Neural cell (in vitro differentiated cells): ENCODE measurements around the gene DRD2. TPM values are rescaled to one million over a fixed set of nuclear protein-coding genes. Genes with fewer than 3 reads are reported as not detected.

Source experiments
- H2AFZ ChIP-seq: fragments of 200-600, 300-800 bp; sonication (generic), shearing (Covaris generic); 2 replicates; pipeline ENCODE4 v1.6.0; 2014; ENCODE audit warnings: low read depth, mild to moderate bottlenecking, antibody characterized with exemption, low read length, moderate library complexity
- H3F3A ChIP-seq: fragments of 200-600 bp; shearing (Covaris generic); 2 replicates; pipeline ENCODE4 v1.6.1; 2016; ENCODE audit warnings: mild to moderate bottlenecking, moderate library complexity, mixed read lengths, antibody characterized with exemption, low read length; ENCODE audit not compliant: insufficient read depth, poor library complexity, severe bottlenecking
- H3K27ac ChIP-seq: fragments of 200-600, 300-800 bp; sonication (generic), shearing (Covaris generic); 2 replicates; pipeline ENCODE4 v1.5.1; 2014; ENCODE audit warnings: mild to moderate bottlenecking, low read length, moderate library complexity
- H3K27me3 ChIP-seq: fragments of 300-800, 200-600 bp; sonication (generic), shearing (Covaris generic); 2 replicates; pipeline ENCODE4 v1.6.0; 2014; ENCODE audit warnings: mild to moderate bottlenecking, low read depth, low read length, moderate library complexity; ENCODE audit not compliant: insufficient read depth
- H3K36me3 ChIP-seq: fragments of 300-800, 200-600 bp; sonication (generic), shearing (Covaris generic); 2 replicates; pipeline ENCODE4 v1.5.1; 2014; ENCODE audit warnings: mild to moderate bottlenecking, antibody characterized with exemption, low read length, moderate library complexity; ENCODE audit not compliant: insufficient read depth
- H3K4me2 ChIP-seq: fragments of 300-800, 200-600 bp; sonication (generic), shearing (Covaris generic); 2 replicates; pipeline ENCODE4 v1.6.0; 2014; ENCODE audit warnings: mild to moderate bottlenecking, low read length
- H3K4me3 ChIP-seq: fragments of 300-800, 200-600 bp; sonication (generic), shearing (Covaris generic); 2 replicates; pipeline ENCODE4 v1.5.1; 2014; ENCODE audit warnings: mild to moderate bottlenecking, low read length, moderate library complexity
- H3K79me2 ChIP-seq: fragments of 200-600 bp; shearing (Covaris generic); replicated peaks from 2 replicates; pipeline ENCODE4 v1.6.0; 2014; ENCODE audit warnings: mild to moderate bottlenecking, low read length, moderate library complexity; ENCODE audit not compliant: insufficient read depth
- H3K9ac ChIP-seq: fragments of 300-800, 200-600 bp; sonication (generic), shearing (Covaris generic); 2 replicates; pipeline ENCODE4 v1.6.1; 2016; ENCODE audit warnings: mild to moderate bottlenecking, low read length, mixed read lengths
- H3K9me2 ChIP-seq: fragments of 200-600 bp; shearing (Covaris generic); 2 replicates; pipeline ENCODE4 v1.6.1; 2016; ENCODE audit warnings: mild to moderate bottlenecking, low read length, mixed read lengths; ENCODE audit not compliant: insufficient read depth
- H3K9me3 ChIP-seq: fragments of 200-600, 300-800 bp; sonication (generic), shearing (Covaris generic); 2 replicates; pipeline ENCODE4 v1.6.1; 2016; ENCODE audit warnings: mild to moderate bottlenecking, mixed run types, low read length, moderate library complexity, mixed read lengths
- H4K20me1 ChIP-seq: fragments of 200-600 bp; shearing (Covaris generic); 2 replicates; pipeline ENCODE4 v1.6.1; 2016; ENCODE audit warnings: mild to moderate bottlenecking, mixed run types; ENCODE audit not compliant: insufficient read depth
- EZH2 ChIP-seq: fragments of 200-600, 300-800 bp; shearing (Covaris generic), sonication (generic); IDR thresholded peaks from 2 replicates; pipeline ENCODE4 v1.6.1; 2014; ENCODE audit warnings: antibody characterized with exemption, low read length, borderline replicate concordance, mild to moderate bottlenecking; ENCODE audit not compliant: insufficient read depth, poor library complexity, severe bottlenecking
- POLR2AphosphoS5 ChIP-seq: IDR thresholded peaks from 2 replicates; pipeline ENCODE4 v1.6.1; 2012
- RAD21 ChIP-seq: fragments of 450-650 bp; conservative IDR thresholded peaks from 2 replicates; pipeline ENCODE4 v1.6.1; 2014; ENCODE audit warnings: antibody characterized with exemption, mild to moderate bottlenecking, moderate library complexity
- SMC3 ChIP-seq: fragments of 450-650 bp; conservative IDR thresholded peaks from 2 replicates; pipeline ENCODE4 v1.6.1; 2014; ENCODE audit warnings: antibody characterized with exemption, mild to moderate bottlenecking, moderate library complexity; ENCODE audit not compliant: poor library complexity
- TAF1 ChIP-seq: IDR thresholded peaks from 2 replicates; pipeline ENCODE4 v1.6.1; 2012; ENCODE audit warnings: low read depth
- polyA plus RNA-seq: library from polyadenylated mRNA; depleted of rRNA; stranded (reverse); fragments of >200 nt; gene quantifications from 2 replicates; pipeline ENCODE4 v1.2.3, GENCODE V29; 2014
- TF ChIP-seq, protein P1 (sequence below): IDR thresholded peaks from 2 replicates; pipeline ENCODE4 v1.6.1; 2012; ENCODE audit warnings: borderline replicate concordance
- TF ChIP-seq, protein P2 (sequence below): fragments of 450-650 bp; IDR thresholded peaks from 2 replicates; pipeline ENCODE4 v1.5.1; 2014; ENCODE audit warnings: antibody characterized with exemption, mild to moderate bottlenecking, moderate library complexity; ENCODE audit not compliant: poor library complexity, severe bottlenecking

DRD2 gene
- polyA plus RNA-seq, 1 donor from 2014 or later, result 0.24 TPM

DNA sequence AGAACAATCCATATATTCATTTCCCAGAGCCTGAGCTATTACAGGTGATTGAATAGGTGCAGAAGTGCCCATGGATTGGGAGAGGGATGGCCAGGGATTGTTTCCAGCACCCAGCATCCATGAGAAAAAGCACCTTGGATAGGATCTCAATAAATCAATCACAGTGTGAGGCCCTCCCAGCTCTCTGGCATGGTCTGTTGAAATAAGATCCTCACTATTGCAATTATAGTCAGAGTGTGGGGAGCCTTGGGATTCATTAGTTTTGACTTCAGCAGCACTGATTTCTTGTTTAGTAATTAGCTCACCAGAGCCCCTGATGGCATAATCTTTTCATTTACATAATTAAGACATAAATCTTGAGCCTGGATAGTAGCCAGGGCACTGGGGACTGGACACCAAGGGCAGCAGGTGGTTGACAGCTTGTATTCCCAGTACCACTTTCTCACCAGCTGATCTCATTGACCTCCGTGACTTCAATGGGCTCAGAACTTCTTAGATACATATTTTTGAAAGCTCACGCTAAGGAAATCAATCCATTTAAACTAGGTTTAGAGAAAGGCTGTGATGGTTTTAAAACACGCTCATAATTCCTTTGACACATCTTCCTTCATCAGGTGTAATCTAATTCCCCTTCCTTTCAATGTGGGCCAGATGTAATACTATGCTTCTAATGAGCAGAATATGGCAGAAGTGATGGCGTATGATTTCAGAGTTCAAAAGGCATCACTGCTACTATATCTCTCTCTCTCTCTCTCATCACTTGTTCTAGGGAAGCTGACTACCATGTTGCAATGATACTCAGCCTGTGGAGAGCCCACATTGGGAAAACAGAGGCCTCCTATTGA, 22.1 kb upstream of the DRD2 start:
- no peaks in the 10 kb centered on the region for H3K9me3 ChIP-seq
- no peak overlapping the region for H3K9ac ChIP-seq
- H3K36me3 ChIP-seq, result no peaks in the 10 kb centered on the region
- TF ChIP-seq POLR2AphosphoS5 (no peak), EZH2 (no peak), RAD21 (no peak)
- TF ChIP-seq, protein P1, sequence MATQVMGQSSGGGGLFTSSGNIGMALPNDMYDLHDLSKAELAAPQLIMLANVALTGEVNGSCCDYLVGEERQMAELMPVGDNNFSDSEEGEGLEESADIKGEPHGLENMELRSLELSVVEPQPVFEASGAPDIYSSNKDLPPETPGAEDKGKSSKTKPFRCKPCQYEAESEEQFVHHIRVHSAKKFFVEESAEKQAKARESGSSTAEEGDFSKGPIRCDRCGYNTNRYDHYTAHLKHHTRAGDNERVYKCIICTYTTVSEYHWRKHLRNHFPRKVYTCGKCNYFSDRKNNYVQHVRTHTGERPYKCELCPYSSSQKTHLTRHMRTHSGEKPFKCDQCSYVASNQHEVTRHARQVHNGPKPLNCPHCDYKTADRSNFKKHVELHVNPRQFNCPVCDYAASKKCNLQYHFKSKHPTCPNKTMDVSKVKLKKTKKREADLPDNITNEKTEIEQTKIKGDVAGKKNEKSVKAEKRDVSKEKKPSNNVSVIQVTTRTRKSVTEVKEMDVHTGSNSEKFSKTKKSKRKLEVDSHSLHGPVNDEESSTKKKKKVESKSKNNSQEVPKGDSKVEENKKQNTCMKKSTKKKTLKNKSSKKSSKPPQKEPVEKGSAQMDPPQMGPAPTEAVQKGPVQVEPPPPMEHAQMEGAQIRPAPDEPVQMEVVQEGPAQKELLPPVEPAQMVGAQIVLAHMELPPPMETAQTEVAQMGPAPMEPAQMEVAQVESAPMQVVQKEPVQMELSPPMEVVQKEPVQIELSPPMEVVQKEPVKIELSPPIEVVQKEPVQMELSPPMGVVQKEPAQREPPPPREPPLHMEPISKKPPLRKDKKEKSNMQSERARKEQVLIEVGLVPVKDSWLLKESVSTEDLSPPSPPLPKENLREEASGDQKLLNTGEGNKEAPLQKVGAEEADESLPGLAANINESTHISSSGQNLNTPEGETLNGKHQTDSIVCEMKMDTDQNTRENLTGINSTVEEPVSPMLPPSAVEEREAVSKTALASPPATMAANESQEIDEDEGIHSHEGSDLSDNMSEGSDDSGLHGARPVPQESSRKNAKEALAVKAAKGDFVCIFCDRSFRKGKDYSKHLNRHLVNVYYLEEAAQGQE, result no peak
- TF ChIP-seq, protein P2, sequence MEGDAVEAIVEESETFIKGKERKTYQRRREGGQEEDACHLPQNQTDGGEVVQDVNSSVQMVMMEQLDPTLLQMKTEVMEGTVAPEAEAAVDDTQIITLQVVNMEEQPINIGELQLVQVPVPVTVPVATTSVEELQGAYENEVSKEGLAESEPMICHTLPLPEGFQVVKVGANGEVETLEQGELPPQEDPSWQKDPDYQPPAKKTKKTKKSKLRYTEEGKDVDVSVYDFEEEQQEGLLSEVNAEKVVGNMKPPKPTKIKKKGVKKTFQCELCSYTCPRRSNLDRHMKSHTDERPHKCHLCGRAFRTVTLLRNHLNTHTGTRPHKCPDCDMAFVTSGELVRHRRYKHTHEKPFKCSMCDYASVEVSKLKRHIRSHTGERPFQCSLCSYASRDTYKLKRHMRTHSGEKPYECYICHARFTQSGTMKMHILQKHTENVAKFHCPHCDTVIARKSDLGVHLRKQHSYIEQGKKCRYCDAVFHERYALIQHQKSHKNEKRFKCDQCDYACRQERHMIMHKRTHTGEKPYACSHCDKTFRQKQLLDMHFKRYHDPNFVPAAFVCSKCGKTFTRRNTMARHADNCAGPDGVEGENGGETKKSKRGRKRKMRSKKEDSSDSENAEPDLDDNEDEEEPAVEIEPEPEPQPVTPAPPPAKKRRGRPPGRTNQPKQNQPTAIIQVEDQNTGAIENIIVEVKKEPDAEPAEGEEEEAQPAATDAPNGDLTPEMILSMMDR, result no peak
- no peaks in the 10 kb centered on the region for H3F3A ChIP-seq
- H4K20me1 ChIP-seq, result no peaks in the 10 kb centered on the region
- no peak overlapping the region for H3K27ac ChIP-seq
- H3K79me2 ChIP-seq, result no peaks in the 10 kb centered on the region
- H3K9me2 ChIP-seq, result no peaks in the 10 kb centered on the region
- no peak overlapping the region for H3K4me2 ChIP-seq
- no peak overlapping the region for H3K4me3 ChIP-seq
- H2AFZ ChIP-seq, result no peak overlapping the region
- no peaks in the 10 kb centered on the region for H3K27me3 ChIP-seq

DNA sequence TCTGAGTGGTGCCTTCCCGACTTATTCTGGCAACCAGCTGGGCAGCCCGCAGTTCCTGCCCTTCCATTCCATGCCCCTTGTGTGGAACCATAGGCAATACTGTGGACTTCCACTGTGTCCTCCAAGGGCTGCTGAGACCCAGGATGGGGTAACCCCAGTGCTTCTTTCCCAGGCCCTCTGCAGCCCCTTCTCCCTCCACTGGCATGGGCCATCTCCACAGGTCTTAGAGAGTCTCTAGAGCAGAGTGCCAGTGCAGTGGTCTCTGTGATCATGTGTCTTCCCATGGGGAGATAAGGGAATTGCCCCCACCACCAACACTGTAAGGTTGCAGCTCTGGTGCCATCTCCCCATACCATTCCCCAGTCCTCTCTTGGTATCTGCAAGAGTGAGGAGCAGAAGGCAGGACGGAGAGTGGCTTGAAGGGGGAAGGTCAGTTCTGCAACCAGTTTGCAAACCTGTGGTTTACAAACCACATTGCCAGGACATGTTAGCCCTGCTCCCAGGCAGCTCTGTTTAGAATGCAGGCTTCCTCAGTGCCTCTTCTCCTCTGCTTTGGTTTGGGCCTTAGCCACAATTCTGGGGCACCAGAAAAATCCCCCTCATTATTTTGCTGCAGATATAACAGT, 20.9 kb upstream of the DRD2 start:
- Histone ChIP-seq H3K4me2 (no peak overlapping the region), H3K4me3 (no peak overlapping the region), H3K9me3 (no peaks in the 10 kb centered on the region), H3K9ac (no peak overlapping the region), H4K20me1 (no peaks in the 10 kb centered on the region), H3K79me2 (no peaks in the 10 kb centered on the region), H3K27me3 (no peaks in the 10 kb centered on the region), H3F3A (no peaks in the 10 kb centered on the region), H3K27ac (no peak overlapping the region), H3K36me3 (no peaks in the 10 kb centered on the region), H2AFZ (no peak overlapping the region), H3K9me2 (no peaks in the 10 kb centered on the region)
- TF ChIP-seq EZH2, result no peak
- no peak for TF ChIP-seq TAF1
- no peak for TF ChIP-seq SMC3
